SU-DHL-6 (cell line): ENCODE data around the gene RIN3.

Source experiments
- CTCF ChIP-seq: fragments of 200-600 bp; sonication (generic); IDR thresholded peaks from one replicate; pipeline ENCODE4 v1.5.1; 2017; ENCODE audit warnings: antibody characterized with exemption, mild to moderate bottlenecking, low read length, moderate library complexity; ENCODE audit not compliant: insufficient read depth, poor library complexity, severe bottlenecking
- EZH2phosphoT487 ChIP-seq: fragments of 200-600 bp; sonication (generic), shearing (Covaris generic); conservative IDR thresholded peaks from 2 replicates; pipeline ENCODE4 v1.6.1; 2018; ENCODE audit warnings: mild to moderate bottlenecking, antibody characterized with exemption, low read length, moderate library complexity, mixed read lengths

- TF ChIP-seq CTCF (no peak), EZH2phosphoT487 (no peak)
Observed at GRCh38 chr14:92523752-92524151, 10.2 kb downstream of the RIN3 start.
